ENCODE measurements around the gene NDUFAF7. TPM values are rescaled to one million over a fixed set of nuclear protein-coding genes. Genes with fewer than 3 reads are reported as not detected.

The NDUFAF7 gene
- total RNA-seq, 6 experiments from 2014 or later, result 7.5 to 12.5 (median 10.1) TPM

DNA sequence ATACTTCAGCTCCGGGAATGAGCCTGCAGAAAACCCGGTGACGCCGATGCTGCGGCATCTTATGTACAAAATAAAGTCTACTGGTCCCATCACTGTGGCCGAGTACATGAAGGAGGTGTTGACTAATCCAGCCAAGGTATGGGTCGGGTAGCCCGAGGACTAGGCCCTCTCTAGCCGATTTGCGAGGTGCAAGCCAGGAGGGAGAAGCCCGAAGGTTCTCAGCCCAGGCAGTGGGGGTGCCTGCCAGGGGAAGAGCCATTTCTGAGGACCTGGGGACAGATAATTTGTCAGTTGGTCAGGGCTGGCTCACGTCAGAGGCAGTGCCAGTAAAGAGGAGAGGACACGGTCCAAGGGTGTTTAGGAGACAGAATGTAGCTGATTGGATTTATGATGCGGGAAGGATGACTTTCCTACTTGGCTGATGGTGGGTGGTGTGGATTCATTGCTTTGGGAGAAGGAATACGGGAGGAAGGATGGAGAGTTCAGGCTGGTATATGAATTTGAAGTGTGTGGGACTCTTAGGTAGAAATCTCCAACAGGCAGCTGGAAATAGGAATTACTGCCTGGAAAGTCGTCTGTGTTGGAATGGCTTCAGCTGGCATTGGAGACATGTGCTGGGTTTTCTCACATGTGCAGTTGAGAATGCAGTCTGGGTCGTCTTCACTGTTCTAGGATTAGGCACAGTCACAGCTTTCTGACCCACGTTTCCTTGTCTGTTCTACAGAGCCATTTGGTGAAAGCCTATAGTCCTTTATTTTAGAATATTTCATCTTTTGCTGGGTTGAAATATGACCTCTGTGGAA lies 874 bp downstream of the NDUFAF7 start:
- ATAC-seq (peak; percentile 29 to 37 (median 34)), DNase-seq (peak in 1 of 3 donors; percentile 25)
- H3K4me1 ChIP-seq, result peaks cover 0 to 18% (median 5%) of the 10 kb centered on the region in 4 donors
- intact Hi-C loops (cut with DNase I), result no loop called here
- peak overlapping the region; percentile 58 to 90 (median 76) for H3K27ac ChIP-seq
- H3K9me3 ChIP-seq, result no peaks in the 10 kb centered on the region
- no peak for TF ChIP-seq POLR2A (IDR thresholded peaks at IDR 0.05)
- TF ChIP-seq, protein P1, sequence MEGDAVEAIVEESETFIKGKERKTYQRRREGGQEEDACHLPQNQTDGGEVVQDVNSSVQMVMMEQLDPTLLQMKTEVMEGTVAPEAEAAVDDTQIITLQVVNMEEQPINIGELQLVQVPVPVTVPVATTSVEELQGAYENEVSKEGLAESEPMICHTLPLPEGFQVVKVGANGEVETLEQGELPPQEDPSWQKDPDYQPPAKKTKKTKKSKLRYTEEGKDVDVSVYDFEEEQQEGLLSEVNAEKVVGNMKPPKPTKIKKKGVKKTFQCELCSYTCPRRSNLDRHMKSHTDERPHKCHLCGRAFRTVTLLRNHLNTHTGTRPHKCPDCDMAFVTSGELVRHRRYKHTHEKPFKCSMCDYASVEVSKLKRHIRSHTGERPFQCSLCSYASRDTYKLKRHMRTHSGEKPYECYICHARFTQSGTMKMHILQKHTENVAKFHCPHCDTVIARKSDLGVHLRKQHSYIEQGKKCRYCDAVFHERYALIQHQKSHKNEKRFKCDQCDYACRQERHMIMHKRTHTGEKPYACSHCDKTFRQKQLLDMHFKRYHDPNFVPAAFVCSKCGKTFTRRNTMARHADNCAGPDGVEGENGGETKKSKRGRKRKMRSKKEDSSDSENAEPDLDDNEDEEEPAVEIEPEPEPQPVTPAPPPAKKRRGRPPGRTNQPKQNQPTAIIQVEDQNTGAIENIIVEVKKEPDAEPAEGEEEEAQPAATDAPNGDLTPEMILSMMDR (IDR thresholded peaks at IDR 0.05), result no peak
- peaks cover 0 to 20% (median 5%) of the 10 kb centered on the region in 4 donors for H3K36me3 ChIP-seq
- no peaks in the 10 kb centered on the region for H3K27me3 ChIP-seq
- 9% methylated on average over 13 of the region's 18 CpGs for WGBS (ENCODE audit: insufficient coverage, low coverage, low lambda C conversion rate, missing lambda C conversion rate)
- H3K4me3 ChIP-seq, result peak overlapping the region; percentile 70 to 86 (median 73)

DNA sequence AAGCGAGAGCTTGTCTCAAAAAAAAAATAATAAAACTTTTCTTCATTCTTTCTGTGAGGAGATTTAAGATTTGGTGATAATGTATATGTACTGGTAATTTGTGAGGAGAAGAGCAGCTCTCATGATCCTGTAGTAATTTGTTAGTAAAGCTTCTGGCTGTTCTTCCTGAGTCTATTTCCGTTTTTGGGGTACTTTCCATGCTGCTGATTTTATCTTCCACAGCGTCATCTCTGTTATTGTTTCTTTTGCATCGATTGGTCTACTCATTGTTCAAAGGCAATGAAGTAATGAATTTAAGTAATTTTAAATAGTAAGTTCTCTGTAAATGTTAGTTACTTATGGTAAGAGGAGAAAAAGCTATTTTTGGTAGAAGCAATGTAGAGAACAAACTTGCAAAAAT lies 12.0 kb downstream of the NDUFAF7 start:
- WGBS (ENCODE audit: insufficient coverage, low coverage, low lambda C conversion rate, missing lambda C conversion rate), result 61% methylated on average over 4 of the region's 4 CpGs
- H3K4me1 ChIP-seq, result no peaks in the 10 kb centered on the region
- H3K9me3 ChIP-seq, result no peaks in the 10 kb centered on the region
- ATAC-seq (no peak), DNase-seq (no peak)
- no peak for TF ChIP-seq POLR2A (IDR thresholded peaks at IDR 0.05)
- TF ChIP-seq, protein P1 (IDR thresholded peaks at IDR 0.05), result no peak
- no peak overlapping the region for H3K4me3 ChIP-seq
- H3K27me3 ChIP-seq, result no peaks in the 10 kb centered on the region
- intact Hi-C loops (cut with DNase I), result no loop called here
- peaks cover 0 to 71% (median 13%) of the 10 kb centered on the region in 4 donors for H3K36me3 ChIP-seq
- no peak overlapping the region for H3K27ac ChIP-seq

DNA sequence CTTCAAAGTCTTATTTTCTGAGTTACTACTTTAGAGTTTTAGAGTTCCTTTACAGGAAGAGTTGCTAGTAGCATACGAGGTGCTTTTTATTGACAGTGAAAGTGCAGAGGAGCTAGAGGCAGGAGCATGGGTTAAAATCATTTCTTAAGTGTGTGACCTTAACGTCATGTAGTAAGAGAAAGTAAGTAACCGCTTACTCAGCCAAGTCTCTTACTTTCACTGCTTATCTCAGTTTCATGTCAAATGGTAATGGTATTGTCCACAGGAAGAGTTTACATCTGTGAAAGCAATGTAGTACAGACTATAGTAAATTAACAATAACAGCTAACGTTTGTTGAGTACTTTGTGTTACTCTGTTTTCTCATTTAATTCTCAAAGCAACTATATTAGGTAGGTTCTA lies 12.6 kb downstream of the NDUFAF7 start:
- intact Hi-C loops (cut with DNase I), result no loop called here
- H3K27ac ChIP-seq, result no peak overlapping the region
- 60% methylated on average over 4 of the region's 4 CpGs for WGBS (ENCODE audit: insufficient coverage, low coverage, low lambda C conversion rate, missing lambda C conversion rate)
- H3K4me3 ChIP-seq, result no peak overlapping the region
- peaks cover 0 to 74% (median 13%) of the 10 kb centered on the region in 4 donors for H3K36me3 ChIP-seq
- no peaks in the 10 kb centered on the region for H3K9me3 ChIP-seq
- ATAC-seq, result no peak
- no peaks in the 10 kb centered on the region for H3K4me1 ChIP-seq
- no peak for DNase-seq
- TF ChIP-seq, protein P1 (IDR thresholded peaks at IDR 0.05), result no peak
- no peak for TF ChIP-seq POLR2A (IDR thresholded peaks at IDR 0.05)
- no peaks in the 10 kb centered on the region for H3K27me3 ChIP-seq

DNA sequence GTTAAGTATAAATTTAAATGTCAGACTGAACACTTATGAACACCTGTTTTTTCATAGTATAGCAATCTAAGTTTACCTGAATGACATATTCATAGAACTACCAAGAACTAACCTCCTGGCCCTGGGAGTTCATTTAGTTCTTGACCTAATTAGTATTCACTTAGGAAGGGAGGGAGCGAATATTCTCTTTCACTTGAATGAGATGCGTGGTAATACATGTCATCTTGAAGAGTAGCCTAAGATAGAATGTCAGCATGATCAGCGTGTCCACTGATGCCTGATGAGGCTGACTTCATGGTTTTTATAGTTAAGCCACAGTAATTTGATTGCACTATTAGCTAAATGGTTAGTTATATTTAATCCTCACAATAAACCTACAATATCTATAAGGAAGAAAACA lies 13.3 kb downstream of the NDUFAF7 start:
- no peaks in the 10 kb centered on the region for H3K27me3 ChIP-seq
- H3K4me1 ChIP-seq, result no peaks in the 10 kb centered on the region
- TF ChIP-seq, protein P1 (IDR thresholded peaks at IDR 0.05), result no peak
- no peak for TF ChIP-seq POLR2A (IDR thresholded peaks at IDR 0.05)
- peaks cover 0 to 70% (median 12%) of the 10 kb centered on the region in 4 donors for H3K36me3 ChIP-seq
- ATAC-seq (no peak), DNase-seq (no peak)
- no peak overlapping the region for H3K27ac ChIP-seq
- intact Hi-C loops (cut with DNase I), result no loop called here
- no peak overlapping the region for H3K4me3 ChIP-seq
- WGBS (ENCODE audit: insufficient coverage, low coverage, low lambda C conversion rate, missing lambda C conversion rate), result 98% methylated on average over 3 of the region's 3 CpGs
- no peaks in the 10 kb centered on the region for H3K9me3 ChIP-seq
